HepG2 (cell line): Measurements from ENCODE around the gene LENEP. TPM values are rescaled to one million over a fixed set of nuclear protein-coding genes. Genes with fewer than 3 reads are reported as not detected.

Source experiments
- ARID3A ChIP-seq: IDR thresholded peaks from 2 replicates; pipeline ENCODE4 v1.6.1; 2012; ENCODE audit warnings: low read depth, low read length, improper control_type of control experiment
- CTCF ChIP-seq: sonication (generic); formaldehyde crosslinking; IDR thresholded peaks from 2 replicates; pipeline ENCODE4 v1.5.0; 2020; ENCODE audit warnings: mild to moderate bottlenecking, missing genetic modification reagents, moderate library complexity
- DDIT3 ChIP-seq: sonication (generic); formaldehyde crosslinking; IDR thresholded peaks from 2 replicates; pipeline ENCODE4 v1.4.0; 2020; ENCODE audit warnings: mild to moderate bottlenecking, missing genetic modification reagents
- ELF3 ChIP-seq: IDR thresholded peaks from 2 replicates; pipeline ENCODE4 v1.6.1; 2016; ENCODE audit warnings: missing genetic modification reagents, missing compliant biosample characterization
- HNF4G ChIP-seq, 2 experiments: sonication (generic) in 1 of 2; formaldehyde crosslinking in 1 of 2; IDR thresholded peaks; 2 replicates each; pipeline versions ENCODE4 v1.4.0 to v1.6.1; 2011 to 2020; ENCODE audit warnings: borderline replicate concordance in 2 of 2, low read depth in 2 of 2, mild to moderate bottlenecking in 2 of 2, low read length in 1 of 2, missing genetic modification reagents in 1 of 2, moderate library complexity in 1 of 2
- KDM2A ChIP-seq: sonication (generic); formaldehyde crosslinking; IDR thresholded peaks from 2 replicates; pipeline ENCODE4 v1.4.0; 2020; ENCODE audit warnings: low read depth, missing genetic modification reagents, borderline replicate concordance
- MBNL3 ChIP-seq: fragments of 250-450 bp; sonication (Bioruptor Pico); conservative IDR thresholded peaks from 2 replicates; pipeline ENCODE4 v1.8.0; 2022; ENCODE audit warnings: mild to moderate bottlenecking, inconsistent platforms
- MIXL1 ChIP-seq: IDR thresholded peaks from 2 replicates; pipeline ENCODE4 v1.6.1; 2016
- SKI ChIP-seq: fragments of 450-650 bp; IDR thresholded peaks from one replicate; pipeline ENCODE4 v1.6.1; 2018; ENCODE audit warnings: mild to moderate bottlenecking; ENCODE audit not compliant: partially characterized antibody
- TFDP2 ChIP-seq: sonication (generic); formaldehyde crosslinking; IDR thresholded peaks from 2 replicates; pipeline ENCODE4 v1.4.0; 2020; ENCODE audit warnings: missing genetic modification reagents
- YEATS4 ChIP-seq: sonication (generic); formaldehyde crosslinking; IDR thresholded peaks from 2 replicates; pipeline ENCODE4 v1.4.0; 2020; ENCODE audit warnings: missing genetic modification reagents, borderline replicate concordance
- ZBTB10 ChIP-seq: sonication (generic); formaldehyde crosslinking; IDR thresholded peaks from 2 replicates; pipeline ENCODE4 v1.4.0; 2020; ENCODE audit warnings: missing genetic modification reagents, borderline replicate concordance
- ZFP36L1 ChIP-seq: sonication (generic); formaldehyde crosslinking; IDR thresholded peaks from 2 replicates; pipeline ENCODE4 v1.8.0; 2022; ENCODE audit warnings: mild to moderate bottlenecking, missing genetic modification reagents, moderate library complexity
- ZNF20 ChIP-seq: sonication (generic); formaldehyde crosslinking; IDR thresholded peaks from 2 replicates; pipeline ENCODE4 v1.4.0; 2020; ENCODE audit warnings: mild to moderate bottlenecking, moderate library complexity, missing genetic modification reagents
- ZNF275 ChIP-seq: sonication (generic); formaldehyde crosslinking; IDR thresholded peaks from 2 replicates; pipeline ENCODE4 v1.8.0; 2022; ENCODE audit warnings: missing genetic modification reagents, mild to moderate bottlenecking, inconsistent platforms, borderline replicate concordance
- ZNF572 ChIP-seq: sonication (generic); formaldehyde crosslinking; IDR thresholded peaks from 2 replicates; pipeline ENCODE4 v1.5.1; 2020; ENCODE audit warnings: mild to moderate bottlenecking, missing genetic modification reagents
- ZNF766 ChIP-seq: sonication (generic); formaldehyde crosslinking; IDR thresholded peaks from 2 replicates; pipeline ENCODE4 v1.5.0; 2020; ENCODE audit warnings: missing genetic modification reagents, borderline replicate concordance
- polyA plus RNA-seq, 8 experiments: library from polyadenylated mRNA; depleted of rRNA in 3 of 8; stranded (reverse) in 7 of 8; unstranded in 1 of 8; fragments of >200 nt; fragmentation: Illumina TruSeq in 4 of 8; extraction: Trizol in 4 of 8; gene quantifications; 2 replicates each; pipeline versions ENCODE4 v1.2.1 to v1.2.3, GENCODE V29; 2011 to 2016; ENCODE audit warnings: low read depth in 4 of 8, missing spikeins in 1 of 8, mixed read lengths in 1 of 8; ENCODE audit not compliant: insufficient read depth in 1 of 8
- total RNA-seq, 5 experiments: library from RNA; depleted of rRNA; stranded (reverse); fragments of >200 nt; fragmentation: Illumina TruSeq; extraction: Trizol; gene quantifications; 2 replicates each; pipeline ENCODE4 v1.2.3, GENCODE V29; 2016; ENCODE audit warnings: low read depth in 1 of 5

LENEP gene
- total and polyA plus RNA-seq, 2 of the 13 experiments (the other 11 are each of a cell fraction or from before 2014, with no cell fraction given), result 0.29 TPM; not detected in 1

GRCh38 chr1:154961207-154962155 lies 31.9 kb upstream of the LENEP start, which contains the start of gene PYGO2 (continued):
- TF ChIP-seq HNF4G (IDR thresholded peaks at IDR 0.05; ENCODE audit: borderline replicate concordance, low read depth, low read length) (no peak), HNF4G (CRISPR knock-in tag; IDR thresholded peaks at IDR 0.05; ENCODE audit: borderline replicate concordance, low read depth) (peak; percentile 77), KDM2A (peak; percentile 99), CTCF (CRISPR knock-in tag) (peak; percentile 75), ZFP36L1 (0 out of 2 replicates have a peak, but pooled peaks have one; percentile 39), ZNF20 (0 out of 2 replicates have a peak, but pooled peaks have one; percentile 14), ARID3A (no peak), DDIT3 (CRISPR knock-in tag) (no peak), ZNF275 (0 out of 2 replicates have a peak, but pooled peaks have one; percentile 48), ZNF766 (CRISPR knock-in tag) (peak; percentile 90; the same call in 1 of the 2 replicates), MIXL1 (CRISPR knock-in tag) (no peak), SKI (peak; percentile 74), MBNL3 (no peak), ZNF572 (CRISPR knock-in tag) (peak; percentile 80; the same call in 1 of the 2 replicates), ZBTB10 (CRISPR knock-in tag) (no peak; the same call in 1 of the 2 replicates), ELF3 (CRISPR knock-in tag) (peak; percentile 41), TFDP2 (peak; percentile 64; the same call in 1 of the 2 replicates), YEATS4 (CRISPR knock-in tag) (peak; percentile 93)
